Urothelium cell line (cell line): ENCODE data around the gene HACD2.

Experiments
- DNase-seq: peaks from one replicate; pipeline ENCODE4 v3.0.0; 2011; ENCODE audit warnings: low spot score, mixed read lengths
- FAIRE-seq: peaks from 2 replicates; lab custom pipeline; 2011; peaks lifted over from hg19 to GRCh38; lab: Jason Lieb, UNC

Gene HACD2

DNA sequence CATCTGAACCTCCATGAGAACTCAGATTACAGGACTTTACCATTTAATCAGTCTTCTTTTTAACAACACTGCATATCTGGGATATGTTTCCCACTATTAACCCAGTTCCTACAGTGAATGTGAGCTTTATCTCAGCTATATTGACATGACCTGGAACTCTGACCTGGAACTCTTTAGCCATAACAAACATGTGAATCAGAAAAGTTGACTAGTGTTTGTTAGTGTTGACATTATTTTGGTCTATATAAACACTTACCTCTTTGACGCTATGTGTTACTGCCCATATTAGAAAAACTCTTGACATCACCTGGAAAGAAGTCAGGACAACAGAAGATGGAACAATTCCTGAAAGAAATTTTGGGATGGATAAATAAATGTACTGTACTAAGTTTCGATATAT lies 56.7 kb downstream of the HACD2 start:
- no peak for FAIRE-seq
- DNase-seq = no peak

DNA sequence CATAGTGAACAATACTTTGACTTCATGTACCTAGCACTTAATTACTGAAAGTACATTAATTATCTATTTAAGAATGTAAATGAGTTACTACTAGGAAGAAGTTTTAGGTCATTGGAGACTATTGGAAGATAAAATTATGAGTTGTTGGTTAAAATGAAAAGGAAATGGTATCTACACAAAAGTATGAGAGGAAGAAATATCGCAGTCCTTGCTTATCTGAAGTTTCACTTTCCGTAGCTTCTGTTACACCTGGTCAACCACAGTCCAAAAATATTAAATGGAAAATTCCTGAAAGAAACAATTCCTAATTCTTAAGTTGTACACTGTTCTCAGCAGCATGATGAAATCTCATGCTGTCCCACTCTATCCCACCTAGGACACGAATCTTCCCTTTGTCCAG lies 57.8 kb downstream of the HACD2 start:
- DNase-seq (no peak), FAIRE-seq (no peak)

- FAIRE-seq = no peak
- DNase-seq = no peak
Measured at GRCh38 chr3:123526474-123526873, 58.4 kb downstream of the HACD2 start.

- DNase-seq (no peak), FAIRE-seq (no peak)
Measured at GRCh38 chr3:123525433-123525832, 59.4 kb downstream of the HACD2 start.

DNA sequence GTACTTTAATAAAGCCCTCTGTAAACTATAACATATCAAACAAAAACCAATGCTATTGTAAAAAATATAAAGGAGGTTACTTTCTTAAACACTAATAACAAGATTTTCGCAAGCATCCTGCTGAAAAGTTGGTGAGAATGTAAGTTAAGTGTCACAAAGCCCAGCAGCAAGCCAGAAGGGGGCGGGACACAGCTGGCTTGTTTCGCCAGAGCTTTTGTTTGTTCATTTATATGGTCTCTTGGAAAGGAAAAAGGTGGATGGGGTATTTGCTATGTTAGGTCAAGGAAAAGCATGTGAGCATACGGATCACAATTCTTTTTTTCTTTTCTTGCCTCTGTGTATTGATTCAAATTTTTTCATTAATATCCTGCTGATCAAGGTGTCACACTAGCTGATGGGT lies 59.9 kb downstream of the HACD2 start:
- DNase-seq (no peak), FAIRE-seq (no peak)

GRCh38 chr3:123523023-123523412 lies 61.8 kb downstream of the HACD2 start:
- DNase-seq = no peak
- FAIRE-seq = peak; percentile 48

DNA sequence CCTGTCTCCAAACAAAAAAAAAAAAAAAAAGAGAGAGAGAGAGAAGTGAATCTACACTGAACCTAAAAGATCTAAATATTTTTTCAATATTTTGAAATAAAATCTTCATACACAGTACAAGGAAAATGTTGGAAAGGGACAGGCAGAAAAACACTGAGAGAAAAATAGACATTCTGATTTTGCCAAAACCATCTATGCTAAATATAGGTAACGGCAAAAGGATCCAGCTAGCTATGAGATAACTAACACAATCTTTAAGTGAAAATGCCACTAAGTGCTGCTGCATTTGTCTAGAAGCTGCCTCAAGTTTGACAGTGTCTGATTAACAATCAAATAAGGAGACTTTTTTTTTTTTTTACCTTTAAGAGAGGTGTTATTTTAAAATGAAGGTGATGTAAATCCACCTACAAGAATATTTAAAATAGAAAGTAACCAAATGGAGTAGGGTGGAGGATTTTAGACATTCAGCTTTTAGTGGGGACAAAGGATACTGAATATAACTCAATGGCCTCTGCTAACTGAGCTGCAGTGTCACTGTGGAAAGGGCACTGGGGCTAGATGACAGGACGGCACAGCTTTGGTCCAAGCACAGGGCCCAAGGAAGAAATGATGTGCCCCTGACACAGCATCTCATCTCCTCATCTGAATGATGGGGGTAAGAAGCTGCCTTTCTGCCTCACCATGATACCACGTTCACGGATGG lies 62.4 kb downstream of the HACD2 start:
- FAIRE-seq (no peak), DNase-seq (no peak)

- no peak for DNase-seq
- FAIRE-seq = no peak
Measured at GRCh38 chr3:123521179-123521969, 63.5 kb downstream of the HACD2 start.

GRCh38 chr3:123520656-123521055 lies 64.2 kb downstream of the HACD2 start:
- FAIRE-seq = no peak
- no peak for DNase-seq

DNA sequence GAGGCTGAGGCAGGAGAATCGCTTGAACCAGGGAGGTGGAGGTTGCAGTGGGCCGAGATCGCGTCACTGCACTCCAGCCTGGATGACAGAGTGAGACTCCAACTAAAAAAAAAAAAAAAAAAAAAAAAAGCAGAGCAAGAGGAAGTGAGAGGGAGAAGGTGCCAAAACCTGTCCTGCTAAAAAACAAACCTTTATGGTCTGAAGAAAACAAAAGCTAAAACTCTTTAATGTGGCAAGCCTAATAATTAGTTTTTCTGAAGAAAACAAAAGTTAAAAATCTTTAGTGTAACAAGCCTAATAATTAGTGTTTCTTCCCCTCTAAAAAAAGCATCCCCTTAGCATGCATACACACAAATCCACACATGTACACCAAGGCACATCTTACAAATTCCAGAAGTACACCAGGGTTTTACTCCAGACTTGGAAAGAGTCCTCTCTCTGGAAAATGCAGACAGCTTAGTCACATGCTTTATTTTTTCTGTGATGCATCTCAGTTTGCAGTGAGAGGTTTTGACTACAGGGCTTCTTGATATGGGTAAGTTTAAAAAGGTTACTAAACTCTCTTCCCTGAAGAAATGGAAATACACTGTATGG lies 65.9 kb downstream of the HACD2 start:
- no peak for DNase-seq

DNA sequence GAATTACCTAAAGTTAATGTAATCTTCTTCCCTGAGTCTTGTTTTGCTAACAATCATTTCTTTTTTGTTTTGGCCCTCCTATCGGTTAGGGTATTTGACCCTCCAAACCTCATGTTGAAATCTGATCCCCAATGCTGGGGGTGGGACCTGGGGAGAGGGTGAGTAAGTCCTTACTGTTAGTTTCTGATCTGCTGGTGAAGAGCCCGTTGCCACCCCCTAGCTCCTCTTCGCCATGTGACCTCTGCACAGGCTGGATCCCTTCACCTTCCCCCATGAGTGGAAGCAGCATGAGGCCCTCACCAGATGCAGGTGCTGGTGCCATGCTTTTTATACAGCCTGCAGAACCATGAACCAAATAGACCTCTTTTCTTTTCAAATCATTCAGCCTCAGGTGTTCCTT lies 73.1 kb downstream of the HACD2 start:
- no peak for FAIRE-seq
- no peak for DNase-seq

More for the DNA sequence above, 65.9 kb downstream of the HACD2 start:
- FAIRE-seq = no peak

GRCh38 chr3:123511084-123511483 lies 73.8 kb downstream of the HACD2 start:
- peak; percentile 23 for FAIRE-seq
- no peak for DNase-seq

- no peak for FAIRE-seq
- no peak for DNase-seq
Measured at GRCh38 chr3:123508178-123508577, 76.7 kb downstream of the HACD2 start.

- FAIRE-seq (no peak), DNase-seq (no peak)
Measured at GRCh38 chr3:123505820-123506219, 79.0 kb downstream of the HACD2 start.

DNA sequence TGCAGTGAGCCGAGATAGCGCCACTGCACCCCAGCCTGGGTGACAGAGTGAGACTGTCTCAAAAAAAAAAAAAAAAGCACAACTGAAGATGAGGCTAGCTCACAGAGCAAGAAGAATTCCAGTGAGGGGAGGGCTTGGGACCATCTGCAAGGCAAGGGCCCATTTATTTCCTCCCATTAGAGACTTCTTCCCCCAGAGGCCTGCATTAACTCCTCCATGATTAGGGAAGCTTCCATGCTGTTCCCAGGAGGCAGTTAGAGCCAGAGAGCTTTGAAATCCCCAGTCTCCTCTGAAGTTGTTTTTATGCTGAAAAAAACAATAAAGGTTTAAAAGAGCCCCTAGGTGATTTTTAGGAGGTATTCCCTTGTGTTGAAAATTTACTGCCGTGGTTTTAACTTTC lies 81.7 kb downstream of the HACD2 start:
- no peak for DNase-seq
- no peak for FAIRE-seq

DNA sequence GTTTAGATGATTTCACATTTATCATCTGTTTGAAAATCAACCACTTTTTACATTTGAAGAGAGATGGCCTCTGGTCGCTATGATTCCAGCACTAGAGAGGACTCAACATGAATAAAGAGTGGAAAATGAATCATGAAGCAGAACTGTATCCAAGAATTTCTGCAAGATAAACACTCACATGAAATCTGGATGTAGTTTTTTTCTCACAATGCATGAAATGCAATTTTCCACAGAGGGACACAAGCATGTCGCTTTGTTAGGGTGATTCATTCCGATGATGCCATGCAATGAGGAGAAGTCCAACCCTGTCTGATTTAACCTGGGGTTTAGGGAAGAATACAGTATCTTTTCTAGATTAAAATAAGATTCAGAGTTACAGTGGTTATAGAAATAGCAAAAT lies 85.5 kb downstream of the HACD2 start:
- FAIRE-seq (no peak), DNase-seq (no peak)

- DNase-seq (no peak), FAIRE-seq (no peak)
Measured at GRCh38 chr3:123498761-123499160, 86.1 kb downstream of the HACD2 start.

- no peak for FAIRE-seq
- no peak for DNase-seq
Measured at GRCh38 chr3:123493912-123494311, 90.9 kb downstream of the HACD2 start.

DNA sequence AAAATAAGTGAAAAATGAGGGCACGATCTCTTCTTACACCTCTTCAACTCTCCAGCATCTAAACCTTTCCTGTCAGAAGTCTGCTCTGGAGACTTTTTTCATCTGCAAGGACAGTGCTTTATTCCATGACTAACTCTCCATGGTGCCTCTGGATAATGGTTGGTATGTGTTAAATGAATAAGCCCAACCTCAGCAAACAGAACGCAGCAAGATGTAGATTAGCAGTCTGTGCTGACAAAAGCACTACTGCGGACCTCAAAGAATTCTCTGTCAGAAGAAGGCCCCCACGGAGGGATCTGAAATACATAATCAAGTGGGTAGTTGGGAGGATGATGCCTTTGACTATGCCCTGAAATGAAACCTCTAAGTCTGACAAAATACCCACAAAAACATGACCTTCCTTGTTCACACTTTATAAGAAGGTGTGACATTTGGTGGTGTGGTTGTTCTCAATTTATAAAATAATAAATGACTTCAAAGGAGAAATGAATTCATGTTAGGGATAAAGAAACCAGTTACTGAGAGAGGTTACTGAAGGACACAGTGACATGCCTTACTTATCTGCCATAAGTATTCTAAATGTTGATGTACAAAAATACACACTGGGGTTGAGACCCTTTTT lies 92.8 kb downstream of the HACD2 start:
- DNase-seq = no peak
- FAIRE-seq = no peak

DNA sequence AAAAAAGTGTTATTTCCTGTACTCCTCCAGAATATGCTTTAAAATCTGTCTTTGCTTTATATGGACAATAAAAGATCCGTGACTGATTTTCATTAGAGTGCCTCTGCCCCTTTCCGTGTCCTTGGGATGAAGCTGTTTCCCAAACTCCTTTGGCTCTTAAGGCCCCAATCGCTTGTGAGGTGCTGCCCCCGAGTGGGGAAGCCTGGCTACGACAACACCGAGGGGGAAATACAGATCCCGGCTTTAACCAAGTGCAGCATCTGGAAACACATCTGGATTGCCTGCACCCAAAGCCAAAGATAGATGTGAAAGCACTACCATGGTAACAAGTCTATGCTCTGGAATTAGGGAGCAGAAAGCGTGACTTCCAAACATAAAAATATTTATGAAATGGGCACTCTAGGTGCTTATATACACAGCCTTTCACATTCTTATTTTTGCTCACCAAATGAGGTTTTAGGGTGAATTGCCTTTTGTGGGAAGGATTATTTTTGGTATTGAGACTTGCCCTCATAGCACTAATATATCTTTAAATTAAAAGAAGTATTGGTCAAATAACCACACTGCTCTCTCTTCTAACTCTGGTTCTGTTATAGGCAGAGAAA lies 95.4 kb downstream of the HACD2 start:
- peak; percentile 77 for FAIRE-seq
- DNase-seq = peak; percentile 78

DNA sequence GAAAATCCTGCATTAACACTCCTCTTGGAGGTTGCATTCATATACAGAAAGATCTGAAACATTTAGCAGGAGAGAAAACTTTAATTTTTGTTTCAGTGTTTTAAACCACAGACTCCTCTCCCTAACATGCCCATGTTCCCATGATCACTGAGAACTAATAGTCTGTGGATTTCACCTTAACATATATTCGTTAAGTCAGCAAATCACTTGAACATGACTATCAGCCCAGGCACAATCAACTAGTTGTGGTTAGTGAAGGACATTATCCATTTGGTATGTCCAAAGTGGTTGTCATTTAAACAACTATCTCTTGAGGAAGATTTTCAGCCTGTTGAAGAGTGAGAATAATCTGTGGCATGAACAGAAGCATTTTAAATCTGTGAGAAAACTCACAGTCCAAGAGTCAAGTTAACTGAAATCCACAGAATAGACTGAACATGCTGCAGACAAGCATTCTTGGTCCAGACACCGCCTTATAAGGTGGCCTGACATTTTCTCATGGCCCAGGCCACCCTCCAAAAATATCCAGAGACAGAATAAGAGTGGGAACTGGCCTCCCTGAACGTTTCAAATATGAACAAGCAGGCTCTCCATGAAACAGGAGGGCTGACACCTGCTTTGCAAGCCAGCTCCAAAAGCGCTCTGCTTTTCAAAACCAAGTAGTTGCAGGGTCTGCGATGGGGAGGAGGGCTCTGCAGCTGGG lies 96.1 kb downstream of the HACD2 start:
- DNase-seq = no peak

More for the DNA sequence above, 96.1 kb downstream of the HACD2 start:
- no peak for FAIRE-seq
